Fibroblast of lung (primary cell): Measurements from ENCODE around the gene SLC9A1. TPM values are rescaled to one million over a fixed set of nuclear protein-coding genes. Genes with fewer than 3 reads are reported as not detected.

Experiments used
- DNase-seq, 2 donors: peaks; one replicate each; pipeline versions ENCODE4 v3.0.0 to v3.0.0-alpha.2; 2010; ENCODE audit warnings: low read depth in 2 of 2
- H2AFZ ChIP-seq: 2 replicates; pipeline ENCODE4 v1.5.1; 2012; ENCODE audit warnings: low read length, control low read depth, inconsistent platforms
- H3K27ac ChIP-seq: 2 replicates; pipeline ENCODE4 v1.5.1; 2011; ENCODE audit warnings: low read length, control low read depth; ENCODE audit not compliant: insufficient read depth
- H3K27me3 ChIP-seq: 2 replicates; pipeline ENCODE4 v1.5.1; 2011; ENCODE audit warnings: mild to moderate bottlenecking, low read length; ENCODE audit not compliant: control insufficient read depth, insufficient read depth
- H3K36me3 ChIP-seq: 2 replicates; pipeline ENCODE4 v1.5.1; 2011; ENCODE audit warnings: low read length; ENCODE audit not compliant: control insufficient read depth, insufficient read depth
- H3K4me1 ChIP-seq: 2 replicates; pipeline ENCODE4 v1.5.1; 2011; ENCODE audit warnings: low read length; ENCODE audit not compliant: control insufficient read depth, insufficient read depth; ENCODE audit errors: extremely low read depth
- H3K4me2 ChIP-seq: 2 replicates; pipeline ENCODE4 v1.5.1; 2011; ENCODE audit warnings: low read length, control low read depth; ENCODE audit not compliant: insufficient read depth; ENCODE audit errors: extremely low read depth
- H3K4me3 ChIP-seq, 4 experiments: fragments of 200-600 bp in 1 of 4; sonication (generic) in 1 of 4; replicated peaks in 1 of 4; 2 replicates each; pipeline ENCODE4 v1.5.1; 2011 to 2016; ENCODE audit warnings: low read length in 4 of 4, low read depth in 3 of 4, mild to moderate bottlenecking in 3 of 4, control low read depth in 2 of 4, inconsistent platforms in 1 of 4, mixed read lengths in 1 of 4; ENCODE audit not compliant: insufficient read depth in 1 of 4; ENCODE audit errors: control extremely low read depth in 1 of 4
- H3K79me2 ChIP-seq: 2 replicates; pipeline ENCODE4 v1.5.1; 2012; ENCODE audit warnings: mild to moderate bottlenecking, low read length, inconsistent platforms; ENCODE audit not compliant: control insufficient read depth, insufficient read depth
- H3K9ac ChIP-seq: 2 replicates; pipeline ENCODE4 v1.5.1; 2011; ENCODE audit warnings: mild to moderate bottlenecking, low read length, control low read depth; ENCODE audit not compliant: insufficient read depth
- H3K9me3 ChIP-seq: 2 replicates; pipeline ENCODE4 v1.5.1; 2012; ENCODE audit warnings: low read depth, low read length; ENCODE audit not compliant: control insufficient read depth, insufficient read depth
- H4K20me1 ChIP-seq: 2 replicates; pipeline ENCODE4 v1.5.1; 2011; ENCODE audit warnings: low read length; ENCODE audit not compliant: control insufficient read depth, insufficient read depth; ENCODE audit errors: extremely low read depth
- CTCF ChIP-seq, 2 donors: IDR thresholded peaks in 1 of 2; conservative IDR thresholded peaks in 1 of 2; 1 replicate in 1 of 2; 2 replicates in 1 of 2; pipeline ENCODE4 v1.5.1; 2011 to 2012; ENCODE audit warnings: low read length in 2 of 2, control low read depth in 1 of 2, inconsistent platforms in 1 of 2, low read depth in 1 of 2, mild to moderate bottlenecking in 1 of 2
- EZH2 ChIP-seq: IDR thresholded peaks from 2 replicates; pipeline ENCODE4 v1.5.1; 2012; ENCODE audit warnings: low read length, control low read depth, mild to moderate bottlenecking; ENCODE audit errors: missing control alignments
- polyA plus RNA-seq, 2 donors: library from polyadenylated mRNA; depleted of rRNA in 1 of 2; stranded (reverse) in 1 of 2; unstranded in 1 of 2; fragments of >200 nt; gene quantifications; 2 replicates each; pipeline ENCODE4 v1.2.1, GENCODE V29; 2011 to 2012; ENCODE audit warnings: missing spikeins in 1 of 2
- total RNA-seq: library from RNA; depleted of rRNA; stranded (reverse); fragments of >200 nt; gene quantifications from 2 replicates; pipeline ENCODE4 v1.2.1, GENCODE V29; 2014

The SLC9A1 gene
- total and polyA plus RNA-seq, 2 donors (not counting 1 experiment from before 2014, with no cell fraction given), result 4.9 to 10.4 TPM

GRCh38 chr1:27071049-27071416 is 83.9 kb downstream of the SLC9A1 start:
- Histone ChIP-seq H3K36me3 (no peaks in the 10 kb centered on the region), H4K20me1 (no peaks in the 10 kb centered on the region), H3K79me2 (no peaks in the 10 kb centered on the region), H3K4me3 (no peak overlapping the region), H3K4me1 (no peaks in the 10 kb centered on the region), H3K9ac (no peak overlapping the region), H2AFZ (no peak overlapping the region), H3K27ac (no peak overlapping the region), H3K27me3 (no peaks in the 10 kb centered on the region), H3K9me3 (no peaks in the 10 kb centered on the region), H3K4me2 (no peak overlapping the region)
- no peak for TF ChIP-seq CTCF (conservative IDR thresholded peaks at IDR 0.05 in 1 of 2, IDR thresholded peaks at IDR 0.05 in 1 of 2; ENCODE audit: low read depth in 1 of 2, low read length in 2 of 2)
- TF ChIP-seq EZH2, result no peak
- DNase-seq, result peak in 1 of 2 donors; percentile 42

- no peak overlapping the region for H3K4me3 ChIP-seq
- no peak for TF ChIP-seq CTCF (conservative IDR thresholded peaks at IDR 0.05 in 1 of 2, IDR thresholded peaks at IDR 0.05 in 1 of 2; ENCODE audit: low read depth in 1 of 2, low read length in 2 of 2)
- TF ChIP-seq EZH2, result no peak
- H3K9ac ChIP-seq, result no peak overlapping the region
- H3K27me3 ChIP-seq, result no peaks in the 10 kb centered on the region
- H3K79me2 ChIP-seq, result no peaks in the 10 kb centered on the region
- H3K4me1 ChIP-seq, result no peaks in the 10 kb centered on the region
- no peak overlapping the region for H3K4me2 ChIP-seq
- H3K27ac ChIP-seq, result no peak overlapping the region
- H2AFZ ChIP-seq, result no peak overlapping the region
- DNase-seq, result no peak
- no peaks in the 10 kb centered on the region for H4K20me1 ChIP-seq
- no peaks in the 10 kb centered on the region for H3K9me3 ChIP-seq
- no peaks in the 10 kb centered on the region for H3K36me3 ChIP-seq
Measured at GRCh38 chr1:27070390-27071048, 84.4 kb downstream of the SLC9A1 start.

GRCh38 chr1:27068922-27069321 is 86.0 kb downstream of the SLC9A1 start:
- Histone ChIP-seq H4K20me1 (no peaks in the 10 kb centered on the region), H3K4me1 (no peaks in the 10 kb centered on the region), H3K4me3 (no peak overlapping the region), H3K27ac (no peak overlapping the region), H3K36me3 (no peaks in the 10 kb centered on the region), H3K27me3 (no peaks in the 10 kb centered on the region), H3K79me2 (no peaks in the 10 kb centered on the region), H3K4me2 (no peak overlapping the region), H2AFZ (no peak overlapping the region), H3K9me3 (no peaks in the 10 kb centered on the region), H3K9ac (no peak overlapping the region)
- no peak for TF ChIP-seq EZH2
- no peak for TF ChIP-seq CTCF (conservative IDR thresholded peaks at IDR 0.05 in 1 of 2, IDR thresholded peaks at IDR 0.05 in 1 of 2; ENCODE audit: low read depth in 1 of 2, low read length in 2 of 2)
- no peak for DNase-seq
